Stomach (tissue), 4 donors: ENCODE data around the gene ELN.

Source experiments
- POLR2A ChIP-seq, 4 donors: fragments of 450-650 bp; IDR thresholded peaks; one replicate each; pipeline ENCODE4 v1.6.1; 2016; ENCODE audit warnings: antibody characterized with exemption in 4 of 4, control low read depth in 2 of 4, mild to moderate bottlenecking in 1 of 4, moderate library complexity in 1 of 4
- TF ChIP-seq, protein P1 (sequence below), 7 experiments: fragments of 450-650 bp in 4 of 7; fragments of 200-600 bp in 3 of 7; sonication (generic) in 3 of 7; IDR thresholded peaks; one replicate each; pipeline ENCODE4 v1.5.1; 2016 to 2019; ENCODE audit warnings: antibody characterized with exemption in 7 of 7, control low read depth in 2 of 7, mild to moderate bottlenecking in 1 of 7

DNA sequence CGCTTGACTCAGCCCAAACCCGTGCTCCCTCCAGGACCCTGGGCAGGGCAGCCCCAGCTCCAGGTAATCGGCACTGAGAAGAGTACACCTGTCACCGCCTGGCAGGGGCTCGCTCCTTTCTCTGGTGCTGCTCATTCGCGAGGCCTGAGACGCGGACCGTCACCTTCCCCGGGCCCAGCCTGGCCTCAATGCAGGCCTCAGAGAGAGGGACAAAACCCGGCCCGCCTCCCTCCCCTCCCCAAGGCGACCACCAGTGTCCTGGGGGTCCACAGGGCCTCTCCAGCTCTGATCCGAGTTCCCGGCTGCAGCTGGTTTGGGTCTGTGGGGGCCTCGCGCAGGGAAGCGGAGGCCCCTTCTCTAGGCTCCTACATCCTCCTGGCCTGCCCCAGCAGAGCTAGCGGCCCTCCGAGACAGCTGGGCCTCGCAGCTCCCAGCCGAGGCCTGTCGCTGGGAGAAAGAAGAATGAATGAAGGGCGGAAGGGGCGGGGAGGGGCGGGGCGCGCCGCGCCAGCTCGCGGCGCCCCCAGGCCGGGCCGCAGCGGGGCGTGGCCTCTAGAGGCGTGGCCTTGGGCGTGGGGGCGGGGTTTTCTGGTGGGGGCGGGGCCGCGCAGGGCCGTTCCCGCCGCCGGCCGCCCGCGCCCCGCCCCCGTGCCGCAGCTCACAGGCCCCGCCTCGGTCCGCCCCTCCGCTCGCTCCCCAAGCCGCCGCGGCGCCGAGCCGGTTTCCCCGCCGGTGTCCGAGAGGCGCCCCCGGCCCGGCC is 55.3 kb downstream of the ELN start, which contains the start of gene LIMK1:
- TF ChIP-seq, protein P1, sequence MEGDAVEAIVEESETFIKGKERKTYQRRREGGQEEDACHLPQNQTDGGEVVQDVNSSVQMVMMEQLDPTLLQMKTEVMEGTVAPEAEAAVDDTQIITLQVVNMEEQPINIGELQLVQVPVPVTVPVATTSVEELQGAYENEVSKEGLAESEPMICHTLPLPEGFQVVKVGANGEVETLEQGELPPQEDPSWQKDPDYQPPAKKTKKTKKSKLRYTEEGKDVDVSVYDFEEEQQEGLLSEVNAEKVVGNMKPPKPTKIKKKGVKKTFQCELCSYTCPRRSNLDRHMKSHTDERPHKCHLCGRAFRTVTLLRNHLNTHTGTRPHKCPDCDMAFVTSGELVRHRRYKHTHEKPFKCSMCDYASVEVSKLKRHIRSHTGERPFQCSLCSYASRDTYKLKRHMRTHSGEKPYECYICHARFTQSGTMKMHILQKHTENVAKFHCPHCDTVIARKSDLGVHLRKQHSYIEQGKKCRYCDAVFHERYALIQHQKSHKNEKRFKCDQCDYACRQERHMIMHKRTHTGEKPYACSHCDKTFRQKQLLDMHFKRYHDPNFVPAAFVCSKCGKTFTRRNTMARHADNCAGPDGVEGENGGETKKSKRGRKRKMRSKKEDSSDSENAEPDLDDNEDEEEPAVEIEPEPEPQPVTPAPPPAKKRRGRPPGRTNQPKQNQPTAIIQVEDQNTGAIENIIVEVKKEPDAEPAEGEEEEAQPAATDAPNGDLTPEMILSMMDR (IDR thresholded peaks at IDR 0.05), result no peak
- TF ChIP-seq POLR2A (IDR thresholded peaks at IDR 0.05), result no peak
